GM19324 (cell line): ENCODE data around the gene NEK11.

ENCODE experiments used
- ATAC-seq: cut with Tn5 transposase; IDR thresholded peaks from one replicate; pipeline ENCODE4 v1.9.1; 2021; ENCODE audit warnings: mild to moderate bottlenecking, moderate library complexity; ENCODE audit not compliant: unreplicated experiment, low FRiP score

NEK11 gene

DNA sequence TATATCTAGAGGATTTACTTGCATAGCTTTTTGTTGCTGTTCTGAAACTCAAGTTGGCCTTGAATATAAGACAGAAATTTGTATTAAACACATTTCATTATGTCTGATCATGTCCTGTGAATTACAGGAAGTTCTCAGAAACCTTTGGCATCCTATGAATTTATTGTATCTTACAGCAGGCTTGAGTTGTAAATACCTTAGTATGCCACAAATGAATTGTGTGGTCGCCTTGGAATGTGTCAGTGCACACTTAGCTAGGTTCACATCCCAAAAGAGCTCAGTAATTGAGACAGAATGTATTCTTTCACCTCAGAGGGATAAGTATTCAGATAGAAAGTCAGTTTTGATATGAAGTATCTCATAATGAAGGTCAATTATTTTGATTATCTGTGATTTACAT is 83.4 kb downstream of the NEK11 start:
- ATAC-seq = no peak

- no peak for ATAC-seq
These were observed 87.6 kb downstream of the NEK11 start for GRCh38 chr3:131114256-131114655.

- ATAC-seq = no peak
These were observed 99.0 kb downstream of the NEK11 start for GRCh38 chr3:131125684-131126083.

DNA sequence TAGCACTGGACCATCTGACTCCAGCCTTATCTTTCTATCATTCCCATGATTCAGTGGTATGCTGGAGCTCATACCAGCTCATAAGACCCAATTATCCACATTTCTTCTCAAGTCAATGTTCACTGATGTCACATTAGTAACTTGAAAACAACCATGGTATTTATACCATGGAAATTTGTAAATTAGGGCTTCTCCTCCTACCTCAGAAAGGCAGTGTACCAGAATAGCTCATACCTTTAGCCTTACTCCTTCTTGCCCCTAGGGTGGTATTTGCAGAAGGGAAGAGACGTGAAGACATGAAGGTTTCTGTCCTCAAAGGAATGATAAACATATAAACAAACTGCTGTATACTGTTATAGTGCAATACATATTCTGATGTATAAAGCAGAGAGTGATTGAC is 114.2 kb downstream of the NEK11 start:
- no peak for ATAC-seq

DNA sequence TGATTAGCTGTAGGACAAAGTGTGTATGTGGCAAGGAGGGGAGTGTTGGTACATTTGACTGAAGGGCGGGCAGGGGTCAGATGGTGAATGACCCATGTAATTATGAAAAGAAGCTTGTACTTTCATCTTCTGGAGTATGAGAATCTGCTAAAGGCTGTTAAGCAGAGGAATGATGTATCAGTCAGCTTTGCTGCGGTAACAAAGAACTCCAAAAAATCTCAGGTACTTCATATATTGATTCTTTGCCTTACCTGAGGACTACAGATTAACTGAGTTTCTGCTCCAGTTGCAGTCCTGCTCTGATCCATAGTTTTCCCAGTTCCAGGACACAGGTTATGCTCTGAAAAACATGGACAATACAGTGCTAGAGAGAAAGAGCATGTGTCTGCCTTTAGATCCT is 115.1 kb downstream of the NEK11 start:
- no peak for ATAC-seq

- ATAC-seq = no peak
These were observed 115.9 kb downstream of the NEK11 start for GRCh38 chr3:131142580-131142979.

DNA sequence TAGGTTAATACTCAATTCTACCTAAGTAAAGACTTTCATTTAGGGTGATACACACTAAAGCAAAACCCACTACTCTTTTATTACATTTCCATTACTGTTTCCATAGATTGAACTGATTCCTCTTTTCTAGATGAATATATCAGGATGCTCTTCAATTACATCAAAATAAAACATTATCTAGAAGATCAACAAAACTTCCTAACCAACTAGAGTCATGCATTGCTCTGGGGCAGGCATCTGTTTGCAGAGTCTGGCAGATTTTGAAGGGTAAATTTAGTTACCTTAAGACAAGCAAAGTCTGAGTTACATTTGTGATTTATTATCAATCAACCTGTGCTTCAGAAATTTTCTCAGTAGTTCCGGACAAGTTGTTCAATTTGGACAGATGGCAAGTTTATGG is 117.1 kb downstream of the NEK11 start:
- no peak for ATAC-seq

- no peak for ATAC-seq
These were observed 120.9 kb downstream of the NEK11 start for GRCh38 chr3:131147534-131147933.

GRCh38 chr3:131158434-131158833 is 131.8 kb downstream of the NEK11 start:
- no peak for ATAC-seq

DNA sequence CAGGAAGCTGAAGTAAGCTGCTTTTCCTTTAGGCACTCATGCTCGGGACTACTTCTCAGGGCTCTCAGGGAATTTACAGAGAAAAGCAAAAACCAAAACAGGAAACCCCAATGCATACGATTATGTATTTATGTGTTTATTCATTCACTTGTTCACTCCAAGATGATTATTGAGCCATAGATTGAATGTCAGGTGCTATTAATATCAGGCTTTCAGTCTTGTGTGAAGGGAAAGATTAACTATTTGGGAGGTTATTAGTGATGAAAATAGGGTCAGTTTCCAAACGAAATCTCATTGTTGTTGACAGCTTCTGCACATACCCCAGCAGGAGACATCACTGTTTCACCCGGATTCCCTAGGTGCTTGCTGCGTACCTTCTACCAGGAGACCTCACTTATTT is 135.8 kb downstream of the NEK11 start:
- ATAC-seq = no peak

DNA sequence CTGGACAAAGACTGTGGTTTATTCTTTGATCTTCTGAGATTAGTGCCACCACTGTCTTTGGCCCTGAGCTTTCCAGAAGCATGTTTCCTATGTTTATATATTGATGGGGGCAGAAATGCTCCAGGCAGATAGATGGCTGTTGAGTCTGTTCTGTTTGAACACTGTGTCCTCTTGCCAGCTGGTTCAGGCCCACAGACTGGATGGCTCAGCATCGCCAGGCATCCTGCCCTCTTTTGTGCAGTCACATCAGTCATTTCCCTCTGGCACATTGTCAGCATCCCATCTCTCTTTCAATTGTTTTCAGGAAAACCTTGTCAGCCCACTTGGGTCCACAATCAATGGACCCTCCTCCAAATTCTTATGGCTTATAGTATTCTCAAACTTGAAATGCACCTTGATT is 141.2 kb downstream of the NEK11 start:
- ATAC-seq = no peak

- no peak for ATAC-seq
These were observed 142.7 kb downstream of the NEK11 start for GRCh38 chr3:131169331-131169730.

GRCh38 chr3:131172502-131173200 is 146.0 kb downstream of the NEK11 start:
- ATAC-seq = no peak

DNA sequence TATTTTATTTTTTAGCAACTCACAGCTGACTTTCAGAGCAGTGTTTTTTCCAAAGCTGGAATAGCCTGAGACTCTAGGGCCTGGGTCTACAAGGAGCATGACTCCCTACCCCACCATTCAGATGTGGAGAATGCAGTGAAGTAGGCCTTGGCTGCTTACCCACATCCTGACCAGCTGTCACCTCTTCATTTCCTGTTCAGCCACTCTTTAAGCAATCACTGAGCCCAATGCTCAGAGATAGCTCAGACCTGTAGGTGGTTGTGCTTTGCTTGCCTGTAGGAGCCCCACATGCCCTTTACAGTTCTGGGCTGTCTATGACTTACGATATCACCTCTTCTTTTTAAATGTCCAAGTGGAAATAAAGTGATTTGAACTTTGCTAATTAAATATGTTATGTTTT is 148.1 kb downstream of the NEK11 start:
- ATAC-seq = no peak

DNA sequence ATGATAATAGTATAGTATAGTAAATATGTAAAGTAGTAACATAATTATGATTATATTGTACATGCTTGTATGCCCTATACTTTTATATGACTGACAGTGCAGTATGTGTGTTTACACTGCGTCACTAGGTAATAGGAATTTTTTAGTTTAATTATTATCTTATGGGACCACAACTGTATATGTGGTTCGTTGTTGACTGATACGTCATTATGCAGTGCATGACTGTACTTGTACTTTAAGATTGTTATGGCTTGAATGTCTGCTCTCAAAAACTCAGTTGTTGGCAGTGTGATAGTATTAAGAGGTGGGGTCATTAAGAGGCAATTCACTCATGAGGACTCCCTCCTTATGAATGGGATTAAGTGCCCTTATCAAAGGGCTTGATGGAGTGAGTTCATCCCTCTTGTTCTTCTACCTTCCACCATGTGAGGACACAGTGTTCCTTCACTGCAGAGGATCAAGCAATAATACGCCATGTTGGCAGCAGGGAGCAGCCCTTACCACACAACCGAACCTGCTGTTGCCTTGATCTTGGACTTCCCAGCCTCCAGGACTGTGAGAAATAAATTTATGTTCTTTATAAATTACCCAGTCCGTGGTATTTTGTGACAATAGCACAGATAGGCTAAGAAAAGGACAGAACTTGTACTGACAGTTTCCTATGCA is 152.2 kb downstream of the NEK11 start:
- no peak for ATAC-seq

DNA sequence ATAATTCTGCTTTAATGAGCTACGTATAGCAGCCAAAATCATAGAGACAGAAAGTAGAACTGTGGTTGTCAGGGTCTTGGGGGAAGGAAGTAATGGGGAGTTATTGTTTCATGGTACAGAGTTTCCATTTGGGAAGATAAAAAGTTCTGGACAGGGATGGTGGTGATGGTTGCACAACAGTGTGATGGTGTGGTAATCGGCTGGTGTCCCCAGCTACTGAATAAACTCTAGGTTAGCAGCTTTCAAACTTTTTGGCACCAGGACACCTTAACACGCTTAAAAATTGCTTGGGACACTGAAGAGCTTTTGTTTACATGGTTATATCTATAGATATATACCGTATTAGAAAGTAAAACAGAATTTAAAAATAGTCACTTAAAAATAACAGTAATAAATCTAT is 166.0 kb downstream of the NEK11 start:
- no peak for ATAC-seq

DNA sequence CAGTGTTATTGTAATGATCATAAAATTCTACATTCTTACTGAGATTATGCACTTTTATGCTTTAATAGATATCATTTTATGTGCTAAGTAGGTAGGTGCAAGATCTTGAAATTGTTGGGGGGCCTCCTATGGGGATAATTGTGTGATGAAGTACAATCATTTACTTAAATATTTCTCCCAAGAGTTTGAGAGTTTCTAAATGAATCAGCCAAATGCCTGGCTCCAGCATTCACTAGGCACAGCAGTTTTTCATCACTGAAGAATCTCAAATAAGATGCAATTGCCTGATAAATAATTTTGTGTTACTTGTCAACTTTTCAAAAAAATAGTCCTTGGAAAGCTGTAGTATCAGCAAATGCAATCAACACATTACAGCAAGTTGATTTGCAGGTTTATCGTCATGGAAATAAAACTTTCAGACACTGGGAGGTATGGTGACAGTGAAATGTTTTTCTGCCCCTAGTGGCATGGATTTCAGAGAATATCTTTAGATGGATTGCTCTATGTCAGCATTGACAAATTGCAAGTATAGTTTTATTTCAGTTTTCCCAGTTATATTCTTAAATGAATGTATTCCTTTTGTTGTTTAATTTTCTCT is 167.1 kb downstream of the NEK11 start:
- ATAC-seq = no peak

DNA sequence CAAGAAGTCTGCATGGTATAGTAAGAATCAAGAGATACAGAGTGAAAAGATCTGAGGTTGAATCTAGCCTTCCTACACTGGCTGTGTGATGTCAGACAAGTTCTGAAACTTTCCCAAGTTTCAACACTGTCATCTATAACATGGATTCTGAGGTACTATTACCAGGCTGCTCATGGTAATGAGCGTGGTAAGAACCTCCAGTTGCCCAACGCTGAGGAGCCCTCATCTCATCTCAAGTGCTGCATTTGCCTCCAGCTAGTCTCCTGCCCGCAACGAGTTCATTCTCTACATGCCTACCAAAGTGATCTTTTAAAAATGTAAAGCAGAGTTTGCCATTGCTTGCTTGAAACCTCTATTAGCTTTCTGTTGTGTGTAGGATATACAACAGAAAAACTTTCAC is 168.1 kb downstream of the NEK11 start:
- ATAC-seq = no peak

- no peak for ATAC-seq
These were observed 174.0 kb downstream of the NEK11 start for GRCh38 chr3:131200636-131201199.

DNA sequence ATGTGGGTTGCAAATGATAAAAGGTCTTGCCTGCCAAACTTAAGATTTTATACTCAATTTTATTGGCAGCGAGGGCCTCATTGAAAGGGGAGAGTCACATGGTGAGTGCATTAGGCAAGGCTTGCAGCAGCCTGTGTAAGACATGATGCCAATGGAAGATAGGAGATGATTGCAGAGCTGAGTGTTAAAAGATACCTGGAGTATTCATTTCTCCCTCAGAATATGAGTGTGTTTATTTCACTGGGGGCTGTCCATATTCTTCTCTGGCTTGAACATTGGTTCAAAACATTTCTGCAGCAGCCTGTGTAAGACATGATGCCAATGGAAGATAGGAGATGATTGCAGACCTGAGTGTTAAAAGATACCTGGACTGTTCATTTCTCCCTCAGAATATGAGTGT is 189.7 kb downstream of the NEK11 start:
- no peak for ATAC-seq

GRCh38 chr3:131216801-131217200 is 190.1 kb downstream of the NEK11 start:
- no peak for ATAC-seq

GRCh38 chr3:131217296-131217741 is 190.6 kb downstream of the NEK11 start:
- ATAC-seq = no peak
